DND-41 (cell line): Measurements from ENCODE around the gene RCAN2.

Experiments used
- ATAC-seq: fragments of 200-7000 bp; cut with Tn5 transposase; 3 replicates; pipeline ENCODE4 v1.9.1; 2021; ENCODE audit warnings: low read depth; ENCODE audit not compliant: insufficient read depth
- DNase-seq: peaks from one replicate; pipeline ENCODE4 v3.0.0-alpha.2; 2020
- H2AFZ ChIP-seq: 2 replicates; pipeline ENCODE4 v1.6.0; 2012; ENCODE audit warnings: low read depth, low read length
- H3K27ac ChIP-seq: 2 replicates; pipeline ENCODE4 v1.5.1; 2012; ENCODE audit warnings: low read length, inconsistent platforms
- H3K27me3 ChIP-seq: fragments of 200-600 bp; sonication (generic); 2 replicates; pipeline ENCODE4 v1.6.0; 2012; ENCODE audit warnings: low read length, mild to moderate bottlenecking, inconsistent platforms; ENCODE audit not compliant: insufficient read depth, poor library complexity
- H3K36me3 ChIP-seq: 2 replicates; pipeline ENCODE4 v1.5.1; 2012; ENCODE audit warnings: low read length, inconsistent platforms; ENCODE audit not compliant: insufficient read depth
- H3K4me1 ChIP-seq: 2 replicates; pipeline ENCODE4 v1.5.1; 2012; ENCODE audit warnings: mild to moderate bottlenecking, low read length; ENCODE audit not compliant: insufficient read depth
- H3K4me2 ChIP-seq: 2 replicates; pipeline ENCODE4 v1.6.0; 2012; ENCODE audit warnings: mild to moderate bottlenecking, moderate library complexity, low read length, inconsistent platforms; ENCODE audit not compliant: insufficient read depth
- H3K4me3 ChIP-seq, 2 experiments: fragments of 200-600 bp in 1 of 2; shearing (Covaris generic) in 1 of 2; 2 replicates each; pipeline ENCODE4 v1.5.1; 2012 to 2016; ENCODE audit warnings: inconsistent platforms in 2 of 2, low read length in 2 of 2, mild to moderate bottlenecking in 2 of 2, low read depth in 1 of 2, moderate library complexity in 1 of 2
- H3K79me2 ChIP-seq: 2 replicates; pipeline ENCODE4 v1.6.0; 2012; ENCODE audit warnings: low read length, inconsistent platforms; ENCODE audit not compliant: insufficient read depth
- H3K9ac ChIP-seq: 2 replicates; pipeline ENCODE4 v1.6.0; 2012; ENCODE audit warnings: low read depth, mild to moderate bottlenecking, inconsistent platforms, low read length, moderate library complexity
- H3K9me3 ChIP-seq: 2 replicates; pipeline ENCODE4 v1.5.1; 2012; ENCODE audit warnings: low read length, moderate library complexity, mild to moderate bottlenecking, inconsistent platforms; ENCODE audit not compliant: insufficient read depth, severe bottlenecking
- H4K20me1 ChIP-seq: 2 replicates; pipeline ENCODE4 v1.6.0; 2012; ENCODE audit warnings: low read length; ENCODE audit not compliant: insufficient read depth
- EZH2 ChIP-seq: IDR thresholded peaks from 3 replicates; pipeline ENCODE4 v1.6.1; 2012; ENCODE audit warnings: borderline replicate concordance, low read depth, mild to moderate bottlenecking, moderate library complexity, low read length, inconsistent platforms; ENCODE audit not compliant: severe bottlenecking
- TF ChIP-seq, protein P1 (sequence below): IDR thresholded peaks from 2 replicates; pipeline ENCODE4 v1.5.1; 2012; ENCODE audit warnings: borderline replicate concordance, low read length, moderate library complexity, mild to moderate bottlenecking; ENCODE audit not compliant: poor library complexity, severe bottlenecking; ENCODE audit errors: extremely low read depth

Gene RCAN2

DNA sequence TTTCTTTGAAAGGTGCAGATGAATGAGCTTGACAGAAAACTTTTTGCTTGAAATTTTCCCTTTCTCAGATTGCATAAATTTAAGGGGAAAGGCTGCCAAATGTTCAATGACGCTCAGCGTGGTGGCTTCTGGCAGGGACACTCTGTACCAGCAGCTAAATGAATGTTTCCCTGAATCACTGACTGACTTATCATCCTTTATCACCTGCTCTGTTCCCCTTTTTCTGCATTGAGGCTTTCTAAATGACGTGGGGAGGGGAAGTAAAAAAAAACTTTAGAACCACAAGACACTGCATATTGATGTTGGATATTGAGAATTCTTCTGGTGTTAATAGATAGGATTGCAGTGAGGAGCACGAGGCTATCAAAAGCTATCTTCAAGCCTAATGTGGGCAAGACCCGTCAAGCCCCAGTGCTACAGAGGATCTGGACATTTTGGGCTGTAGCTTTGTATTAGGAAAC, 273.5 kb downstream of the RCAN2 start:
- H3K9ac ChIP-seq = no peak overlapping the region
- H3K9me3 ChIP-seq = no peaks in the 10 kb centered on the region
- no peaks in the 10 kb centered on the region for H3K36me3 ChIP-seq
- H3K27me3 ChIP-seq = peaks cover 18% of the 10 kb centered on the region
- no peak for ATAC-seq
- TF ChIP-seq, protein P1, sequence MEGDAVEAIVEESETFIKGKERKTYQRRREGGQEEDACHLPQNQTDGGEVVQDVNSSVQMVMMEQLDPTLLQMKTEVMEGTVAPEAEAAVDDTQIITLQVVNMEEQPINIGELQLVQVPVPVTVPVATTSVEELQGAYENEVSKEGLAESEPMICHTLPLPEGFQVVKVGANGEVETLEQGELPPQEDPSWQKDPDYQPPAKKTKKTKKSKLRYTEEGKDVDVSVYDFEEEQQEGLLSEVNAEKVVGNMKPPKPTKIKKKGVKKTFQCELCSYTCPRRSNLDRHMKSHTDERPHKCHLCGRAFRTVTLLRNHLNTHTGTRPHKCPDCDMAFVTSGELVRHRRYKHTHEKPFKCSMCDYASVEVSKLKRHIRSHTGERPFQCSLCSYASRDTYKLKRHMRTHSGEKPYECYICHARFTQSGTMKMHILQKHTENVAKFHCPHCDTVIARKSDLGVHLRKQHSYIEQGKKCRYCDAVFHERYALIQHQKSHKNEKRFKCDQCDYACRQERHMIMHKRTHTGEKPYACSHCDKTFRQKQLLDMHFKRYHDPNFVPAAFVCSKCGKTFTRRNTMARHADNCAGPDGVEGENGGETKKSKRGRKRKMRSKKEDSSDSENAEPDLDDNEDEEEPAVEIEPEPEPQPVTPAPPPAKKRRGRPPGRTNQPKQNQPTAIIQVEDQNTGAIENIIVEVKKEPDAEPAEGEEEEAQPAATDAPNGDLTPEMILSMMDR = no peak
- TF ChIP-seq EZH2 = no peak
- DNase-seq = no peak
- H3K79me2 ChIP-seq = no peaks in the 10 kb centered on the region
- H3K27ac ChIP-seq = no peak overlapping the region
- no peaks in the 10 kb centered on the region for H3K4me1 ChIP-seq
- H3K4me2 ChIP-seq = no peak overlapping the region
- H4K20me1 ChIP-seq = no peaks in the 10 kb centered on the region
- H2AFZ ChIP-seq = no peak overlapping the region
- no peak overlapping the region for H3K4me3 ChIP-seq

DNA sequence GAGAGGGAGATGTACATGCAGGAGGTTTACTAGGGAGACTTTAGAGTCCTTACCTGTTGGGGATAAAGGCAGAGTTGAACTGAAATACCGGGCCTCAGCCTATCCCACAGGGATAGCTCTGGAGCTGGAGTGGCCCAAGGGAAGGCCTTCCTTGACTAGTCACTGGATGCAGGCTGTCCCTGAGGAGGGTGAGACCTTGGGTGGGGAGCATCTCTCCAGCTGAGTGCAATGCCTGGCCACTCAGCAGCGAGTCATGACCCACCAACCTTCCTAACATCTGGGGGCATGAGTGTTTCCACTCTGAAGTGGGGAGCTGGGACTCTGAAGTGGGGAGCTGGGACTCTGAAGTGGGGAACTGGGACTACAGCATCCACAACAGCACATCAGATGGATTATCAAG, 274.4 kb downstream of the RCAN2 start:
- Histone ChIP-seq H3K4me3 (no peak overlapping the region), H3K27ac (no peak overlapping the region), H3K4me2 (no peak overlapping the region), H3K9me3 (no peaks in the 10 kb centered on the region), H3K9ac (no peak overlapping the region), H4K20me1 (no peaks in the 10 kb centered on the region), H3K4me1 (no peaks in the 10 kb centered on the region), H3K27me3 (peaks cover 18% of the 10 kb centered on the region), H3K79me2 (no peaks in the 10 kb centered on the region), H2AFZ (no peak overlapping the region), H3K36me3 (no peaks in the 10 kb centered on the region)
- TF ChIP-seq, protein P1 = no peak
- DNase-seq = no peak
- no peak for ATAC-seq

DNA sequence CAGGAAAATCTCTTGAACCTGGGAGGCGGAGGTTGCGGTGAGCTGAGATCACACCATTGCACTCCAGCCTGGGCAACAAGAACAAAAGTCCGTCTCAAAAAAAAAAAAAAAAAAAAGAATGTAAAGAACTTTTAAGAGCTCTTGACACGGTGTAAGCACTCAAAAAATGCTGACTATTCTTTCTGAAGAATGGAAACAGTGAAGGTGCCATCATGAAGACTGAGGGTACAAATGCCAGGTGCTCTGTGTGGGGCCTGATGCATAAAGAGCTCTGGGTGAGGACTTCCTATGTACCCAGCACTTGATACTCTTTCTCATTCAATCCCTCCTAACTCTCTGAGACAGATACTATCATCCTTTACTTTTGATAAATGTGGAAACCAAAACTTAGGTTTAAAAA, 275.5 kb downstream of the RCAN2 start:
- Histone ChIP-seq H3K9ac (no peak overlapping the region), H3K79me2 (no peaks in the 10 kb centered on the region), H3K27me3 (peaks cover 18% of the 10 kb centered on the region), H3K9me3 (no peaks in the 10 kb centered on the region), H3K4me3 (no peak overlapping the region), H3K4me1 (no peaks in the 10 kb centered on the region), H3K4me2 (no peak overlapping the region), H2AFZ (no peak overlapping the region), H4K20me1 (no peaks in the 10 kb centered on the region), H3K27ac (no peak overlapping the region), H3K36me3 (no peaks in the 10 kb centered on the region)
- TF ChIP-seq, protein P1 = no peak
- no peak for TF ChIP-seq EZH2
- no peak for DNase-seq
- ATAC-seq = no peak

DNA sequence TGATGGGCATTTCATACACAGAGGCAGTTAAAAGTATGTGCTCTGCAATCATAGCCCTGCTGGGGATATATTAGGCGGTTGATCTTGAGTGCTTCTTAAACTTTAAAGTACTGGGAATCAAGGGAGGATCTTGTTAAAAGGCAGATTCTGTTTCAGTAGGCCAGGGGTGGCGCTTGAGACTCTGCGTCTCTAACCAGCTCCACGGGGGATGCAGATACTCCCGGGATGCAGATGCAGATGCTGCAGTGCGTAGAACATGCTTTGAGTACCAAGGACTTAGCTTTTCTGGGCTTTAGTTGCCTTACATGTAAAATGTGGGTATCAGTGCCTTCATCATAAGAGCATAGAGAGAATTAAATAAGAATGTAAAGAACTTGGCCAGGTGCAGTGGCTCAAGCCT, 276.0 kb downstream of the RCAN2 start:
- TF ChIP-seq, protein P1 = no peak
- TF ChIP-seq EZH2 = no peak
- H2AFZ ChIP-seq = no peak overlapping the region
- peaks cover 18% of the 10 kb centered on the region for H3K27me3 ChIP-seq
- no peak overlapping the region for H3K4me2 ChIP-seq
- no peak overlapping the region for H3K27ac ChIP-seq
- ATAC-seq = no peak
- H3K4me1 ChIP-seq = no peaks in the 10 kb centered on the region
- H3K9me3 ChIP-seq = no peaks in the 10 kb centered on the region
- no peaks in the 10 kb centered on the region for H3K79me2 ChIP-seq
- H4K20me1 ChIP-seq = no peaks in the 10 kb centered on the region
- H3K36me3 ChIP-seq = no peaks in the 10 kb centered on the region
- H3K9ac ChIP-seq = no peak overlapping the region
- no peak for DNase-seq
- H3K4me3 ChIP-seq = no peak overlapping the region
